Mesenchymal stem cell (in vitro differentiated cells and primary cell): ENCODE results near the gene SYNE2.
A peak's percentile ranks its signal among the peaks of the same experiment; 100 is the strongest.

Experiments
- DNase-seq: peaks from one replicate; pipeline ENCODE4 v3.0.0-alpha.2; 2013
- H2AFZ ChIP-seq: one replicate; pipeline ENCODE4 v1.6.1; 2013; ENCODE audit warnings: low read depth, mild to moderate bottlenecking, control low read depth, inconsistent platforms, low read length, moderate library complexity
- H2AK5ac ChIP-seq: 2 replicates; pipeline ENCODE4 v1.6.1; 2013; ENCODE audit warnings: low read length, moderate library complexity, mild to moderate bottlenecking, inconsistent platforms; ENCODE audit not compliant: severe bottlenecking
- H2BK120ac ChIP-seq: one replicate; pipeline ENCODE4 v1.6.1; 2013; ENCODE audit warnings: low read depth, mild to moderate bottlenecking, inconsistent platforms, low read length, moderate library complexity
- H2BK12ac ChIP-seq, 2 experiments: one replicate each; pipeline ENCODE4 v1.6.1; 2013; ENCODE audit warnings: inconsistent platforms in 2 of 2, low read length in 2 of 2, mild to moderate bottlenecking in 2 of 2, moderate library complexity in 2 of 2, control low read depth in 1 of 2
- H2BK15ac ChIP-seq: one replicate; pipeline ENCODE4 v1.6.1; 2013; ENCODE audit warnings: mild to moderate bottlenecking, low read depth, inconsistent platforms; ENCODE audit not compliant: poor library complexity, severe bottlenecking
- H2BK5ac ChIP-seq: 2 replicates; pipeline ENCODE4 v1.6.1; 2013; ENCODE audit warnings: low read depth, mild to moderate bottlenecking, low read length, control low read depth, inconsistent platforms; ENCODE audit not compliant: poor library complexity, severe bottlenecking
- H3K14ac ChIP-seq, 2 experiments: one replicate each; pipeline ENCODE4 v1.6.1; 2013; ENCODE audit warnings: inconsistent platforms in 2 of 2, low read length in 2 of 2, control low read depth in 1 of 2, mild to moderate bottlenecking in 1 of 2, moderate library complexity in 1 of 2
- H3K18ac ChIP-seq, 2 experiments: one replicate each; pipeline ENCODE4 v1.6.1; 2013; ENCODE audit warnings: inconsistent platforms in 2 of 2, low read length in 2 of 2, control low read depth in 1 of 2, low read depth in 1 of 2, mild to moderate bottlenecking in 1 of 2
- H3K23ac ChIP-seq, 2 experiments: one replicate each; pipeline ENCODE4 v1.6.1; 2013; ENCODE audit warnings: inconsistent platforms in 2 of 2, low read length in 2 of 2, mild to moderate bottlenecking in 2 of 2, moderate library complexity in 2 of 2, control low read depth in 1 of 2
- H3K27ac ChIP-seq: 2 replicates; pipeline ENCODE4 v1.5.1; 2013; ENCODE audit warnings: mild to moderate bottlenecking, moderate library complexity, low read length, control low read depth, inconsistent platforms; ENCODE audit not compliant: poor library complexity, severe bottlenecking
- H3K27me3 ChIP-seq, 2 experiments: 2 replicates each; pipeline versions ENCODE4 v1.6.1 to v1.7.0; 2013; ENCODE audit warnings: low read length in 2 of 2, mild to moderate bottlenecking in 2 of 2, moderate library complexity in 2 of 2, control low read depth in 1 of 2, inconsistent platforms in 1 of 2; ENCODE audit not compliant: control insufficient read depth in 1 of 2, insufficient read depth in 1 of 2
- H3K36me3 ChIP-seq, 2 experiments: 2 replicates each; pipeline versions ENCODE4 v1.6.1 to v1.7.0; 2013; ENCODE audit warnings: low read length in 2 of 2, control low read depth in 1 of 2, inconsistent platforms in 1 of 2, low read depth in 1 of 2, mild to moderate bottlenecking in 1 of 2; ENCODE audit not compliant: insufficient read depth in 2 of 2, control insufficient read depth in 1 of 2
- H3K4ac ChIP-seq, 2 experiments: one replicate each; pipeline ENCODE4 v1.6.1; 2013; ENCODE audit warnings: inconsistent platforms in 2 of 2, low read length in 2 of 2, mild to moderate bottlenecking in 2 of 2, moderate library complexity in 2 of 2, control low read depth in 1 of 2, low read depth in 1 of 2
- H3K4me1 ChIP-seq: 2 replicates; pipeline ENCODE4 v1.6.1; 2013; ENCODE audit warnings: low read depth, low read length, control low read depth; ENCODE audit not compliant: control insufficient read depth, insufficient read depth
- H3K4me2 ChIP-seq: 2 replicates; pipeline ENCODE4 v1.6.1; 2013; ENCODE audit warnings: low read length, mild to moderate bottlenecking, inconsistent platforms; ENCODE audit not compliant: poor library complexity, severe bottlenecking
- H3K4me3 ChIP-seq, 2 experiments: 2 replicates each; pipeline versions ENCODE4 v1.5.1 to v1.7.0; 2013; ENCODE audit warnings: low read length in 2 of 2, mild to moderate bottlenecking in 2 of 2, control low read depth in 1 of 2, low read depth in 1 of 2; ENCODE audit not compliant: insufficient read depth in 1 of 2
- H3K79me1 ChIP-seq: replicated peaks from 2 replicates; pipeline ENCODE4 v1.6.1; 2013; ENCODE audit warnings: mild to moderate bottlenecking, control low read depth, low read length, inconsistent platforms; ENCODE audit not compliant: poor library complexity, severe bottlenecking
- H3K9ac ChIP-seq: 2 replicates; pipeline ENCODE4 v1.7.0; 2013; ENCODE audit warnings: mild to moderate bottlenecking, low read length, moderate library complexity
- H3K9me3 ChIP-seq: 2 replicates; pipeline ENCODE4 v1.7.0; 2013; ENCODE audit warnings: mild to moderate bottlenecking, low read length; ENCODE audit not compliant: control insufficient read depth
- H4K8ac ChIP-seq: one replicate; pipeline ENCODE4 v1.6.1; 2013; ENCODE audit warnings: inconsistent platforms, mild to moderate bottlenecking, low read length, moderate library complexity
- H4K91ac ChIP-seq: one replicate; pipeline ENCODE4 v1.6.1; 2013; ENCODE audit warnings: mild to moderate bottlenecking, low read length, inconsistent platforms
- WGBS: methylation state at CpG from one replicate; pipeline ENCODE4 v1.1.7; 2013; ENCODE audit warnings: mixed read lengths; 5-methylcytosine and 5-hydroxymethylcytosine counted together

SYNE2 gene

GRCh38 chr14:64147126-64147790, 294.5 kb downstream of the SYNE2 start:
- H3K4ac ChIP-seq, result no peak overlapping the region
- no peak overlapping the region for H4K8ac ChIP-seq
- no peak overlapping the region for H2AFZ ChIP-seq
- H2AK5ac ChIP-seq, result no peak overlapping the region
- H3K18ac ChIP-seq, result no peak overlapping the region
- no peak overlapping the region for H2BK15ac ChIP-seq
- no peak overlapping the region for H4K91ac ChIP-seq
- no peaks in the 10 kb centered on the region for H3K9me3 ChIP-seq
- no peak overlapping the region for H2BK5ac ChIP-seq
- H3K4me3 ChIP-seq, result no peak overlapping the region
- no peaks in the 10 kb centered on the region for H3K27me3 ChIP-seq
- H3K79me1 ChIP-seq, result no peaks in the 10 kb centered on the region
- peak overlapping the region; percentile 24 for H3K27ac ChIP-seq
- no peak overlapping the region for H2BK12ac ChIP-seq
- peaks cover 0 to 12% of the 10 kb centered on the region in 2 experiments for H3K36me3 ChIP-seq
- no peak overlapping the region for H3K14ac ChIP-seq
- H3K4me2 ChIP-seq, result no peak overlapping the region
- WGBS, result 82% methylated on average over 7 of the region's 7 CpGs
- H3K9ac ChIP-seq, result no peak overlapping the region
- no peak overlapping the region for H3K23ac ChIP-seq
- H3K4me1 ChIP-seq, result peaks cover 6% of the 10 kb centered on the region
- peak; percentile 32 for DNase-seq
- H2BK120ac ChIP-seq, result no peak overlapping the region

GRCh38 chr14:64149921-64150320, 297.1 kb downstream of the SYNE2 start:
- H3K4me2 ChIP-seq, result no peak overlapping the region
- H3K36me3 ChIP-seq, result peaks cover 0 to 4% of the 10 kb centered on the region in 2 experiments
- H2BK15ac ChIP-seq, result no peak overlapping the region
- H3K9me3 ChIP-seq, result no peaks in the 10 kb centered on the region
- H3K18ac ChIP-seq, result no peak overlapping the region
- WGBS, result 95% methylated on average over 5 of the region's 8 CpGs
- H4K8ac ChIP-seq, result no peak overlapping the region
- no peak overlapping the region for H3K4ac ChIP-seq
- H3K27me3 ChIP-seq, result no peaks in the 10 kb centered on the region
- H3K14ac ChIP-seq, result no peak overlapping the region
- no peak for DNase-seq
- H4K91ac ChIP-seq, result no peak overlapping the region
- H2BK5ac ChIP-seq, result no peak overlapping the region
- no peak overlapping the region for H2AFZ ChIP-seq
- H3K4me1 ChIP-seq, result peaks cover 6% of the 10 kb centered on the region
- no peak overlapping the region for H2AK5ac ChIP-seq
- no peak overlapping the region for H3K23ac ChIP-seq
- H3K27ac ChIP-seq, result no peak overlapping the region
- H3K9ac ChIP-seq, result no peak overlapping the region
- H3K79me1 ChIP-seq, result no peaks in the 10 kb centered on the region
- H2BK12ac ChIP-seq, result no peak overlapping the region
- H2BK120ac ChIP-seq, result no peak overlapping the region
- H3K4me3 ChIP-seq, result no peak overlapping the region

GRCh38 chr14:64158608-64159007, 305.8 kb downstream of the SYNE2 start:
- Histone ChIP-seq H3K9ac (no peak overlapping the region), H3K36me3 (peaks cover 0 to 10% of the 10 kb centered on the region in 2 experiments), H3K79me1 (no peaks in the 10 kb centered on the region), H3K18ac (no peak overlapping the region), H2BK15ac (no peak overlapping the region), H3K27me3 (no peaks in the 10 kb centered on the region), H3K4me3 (no peak overlapping the region), H2AK5ac (no peak overlapping the region), H2AFZ (no peak overlapping the region), H2BK120ac (no peak overlapping the region), H2BK12ac (no peak overlapping the region), H3K23ac (no peak overlapping the region), H3K27ac (no peak overlapping the region), H3K4me2 (no peak overlapping the region), H3K14ac (no peak overlapping the region), H3K4ac (no peak overlapping the region), H4K8ac (no peak overlapping the region), H3K9me3 (no peaks in the 10 kb centered on the region), H3K4me1 (no peaks in the 10 kb centered on the region), H4K91ac (no peak overlapping the region), H2BK5ac (no peak overlapping the region)
- 92% methylated on average over 1 of the region's 2 CpGs for WGBS
- no peak for DNase-seq

- no peak overlapping the region for H4K91ac ChIP-seq
- no peak overlapping the region for H3K18ac ChIP-seq
- H3K36me3 ChIP-seq, result peaks cover 0 to 10% of the 10 kb centered on the region in 2 experiments
- no peak overlapping the region for H3K9ac ChIP-seq
- H3K79me1 ChIP-seq, result no peaks in the 10 kb centered on the region
- no peak overlapping the region for H3K4me2 ChIP-seq
- no peaks in the 10 kb centered on the region for H3K9me3 ChIP-seq
- H3K27ac ChIP-seq, result no peak overlapping the region
- H3K23ac ChIP-seq, result no peak overlapping the region
- H3K14ac ChIP-seq, result no peak overlapping the region
- no peak overlapping the region for H3K4me3 ChIP-seq
- DNase-seq, result no peak
- no peaks in the 10 kb centered on the region for H3K4me1 ChIP-seq
- H3K27me3 ChIP-seq, result no peaks in the 10 kb centered on the region
- H2AK5ac ChIP-seq, result no peak overlapping the region
- no peak overlapping the region for H4K8ac ChIP-seq
- WGBS, result 99% methylated on average over 3 of the region's 3 CpGs
- no peak overlapping the region for H2BK15ac ChIP-seq
- H2BK5ac ChIP-seq, result no peak overlapping the region
- no peak overlapping the region for H3K4ac ChIP-seq
- H2AFZ ChIP-seq, result no peak overlapping the region
- no peak overlapping the region for H2BK12ac ChIP-seq
- no peak overlapping the region for H2BK120ac ChIP-seq
Measured at GRCh38 chr14:64159588-64159987, 306.8 kb downstream of the SYNE2 start.
